ENCODE results near the gene XPC. TPM values are rescaled to one million over a fixed set of nuclear protein-coding genes. Genes with fewer than 3 reads are reported as not detected.

XPC gene
- polyA plus RNA-seq, 3 donors, result 13.4 to 22.0 (median 15.5) TPM

GRCh38 chr3:14135581-14135980 is 42.8 kb downstream of the XPC start:
- Mint-ChIP-seq H3K27ac (peak overlapping the region in 2 of 7 donors; percentile 14 to 68), H3K27me3 (ENCODE audit: low read depth in 3 of 3) (peaks cover 0 to 3% (median 3%) of the 10 kb centered on the region in 3 donors), H3K9me3 (no peaks in the 10 kb centered on the region), H3K4me3 (no peak overlapping the region), H3K4me1 (no peaks in the 10 kb centered on the region), H3K36me3 (peaks cover 88 to 89% of the 10 kb centered on the region in 2 donors)
- no peak overlapping the region for H3K4me2 ChIP-seq (replicated peaks; ENCODE audit: extremely low read depth, low read length, poor library complexity, severe bottlenecking)
- H3K9me3 ChIP-seq (replicated peaks in 1 of 2; ENCODE audit: control insufficient read depth in 1 of 2, insufficient read depth in 1 of 2, low read length in 2 of 2), result no peaks in the 10 kb centered on the region
- no peak overlapping the region for H2AFZ ChIP-seq (ENCODE audit: insufficient read depth, low read depth, low read length, poor library complexity, severe bottlenecking)
- no peaks in the 10 kb centered on the region for H3K27me3 ChIP-seq (ENCODE audit: control insufficient read depth in 2 of 2, insufficient read depth in 2 of 2, low read length in 2 of 2)
- WGBS (ENCODE audit: insufficient coverage), result 93% methylated on average over 8 of the region's 11 CpGs
- intact Hi-C loops (cut with micrococcal nuclease), result no loop called here
- no peak for DNase-seq
- H3K36me3 ChIP-seq (replicated peaks in 1 of 2; ENCODE audit: control insufficient read depth in 1 of 2, insufficient read depth in 2 of 2, low read length in 2 of 2), result peaks cover 89 to 100% of the 10 kb centered on the region in 2 donors
- no peak overlapping the region for H3K4me3 ChIP-seq (replicated peaks in 1 of 3; ENCODE audit: low read depth in 2 of 3, low read length in 3 of 3)
- no peak overlapping the region for H3K27ac ChIP-seq (ENCODE audit: low read depth in 1 of 2, low read length in 2 of 2)
- H3K4me1 ChIP-seq (ENCODE audit: control insufficient read depth in 1 of 2, insufficient read depth in 2 of 2, low read length in 2 of 2), result no peaks in the 10 kb centered on the region
- no peak overlapping the region for H3K9ac ChIP-seq (ENCODE audit: insufficient read depth, low read length, poor library complexity, severe bottlenecking)
- TF ChIP-seq, protein P1, sequence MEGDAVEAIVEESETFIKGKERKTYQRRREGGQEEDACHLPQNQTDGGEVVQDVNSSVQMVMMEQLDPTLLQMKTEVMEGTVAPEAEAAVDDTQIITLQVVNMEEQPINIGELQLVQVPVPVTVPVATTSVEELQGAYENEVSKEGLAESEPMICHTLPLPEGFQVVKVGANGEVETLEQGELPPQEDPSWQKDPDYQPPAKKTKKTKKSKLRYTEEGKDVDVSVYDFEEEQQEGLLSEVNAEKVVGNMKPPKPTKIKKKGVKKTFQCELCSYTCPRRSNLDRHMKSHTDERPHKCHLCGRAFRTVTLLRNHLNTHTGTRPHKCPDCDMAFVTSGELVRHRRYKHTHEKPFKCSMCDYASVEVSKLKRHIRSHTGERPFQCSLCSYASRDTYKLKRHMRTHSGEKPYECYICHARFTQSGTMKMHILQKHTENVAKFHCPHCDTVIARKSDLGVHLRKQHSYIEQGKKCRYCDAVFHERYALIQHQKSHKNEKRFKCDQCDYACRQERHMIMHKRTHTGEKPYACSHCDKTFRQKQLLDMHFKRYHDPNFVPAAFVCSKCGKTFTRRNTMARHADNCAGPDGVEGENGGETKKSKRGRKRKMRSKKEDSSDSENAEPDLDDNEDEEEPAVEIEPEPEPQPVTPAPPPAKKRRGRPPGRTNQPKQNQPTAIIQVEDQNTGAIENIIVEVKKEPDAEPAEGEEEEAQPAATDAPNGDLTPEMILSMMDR (IDR thresholded peaks at IDR 0.05), result no peak
- no peaks in the 10 kb centered on the region for H3K79me2 ChIP-seq (ENCODE audit: insufficient read depth, low read length)
- H4K20me1 ChIP-seq (ENCODE audit: insufficient read depth, low read length), result no peaks in the 10 kb centered on the region

- H3K36me3 Mint-ChIP-seq, result peaks cover 90% of the 10 kb centered on the region in 2 donors
- intact Hi-C loops (cut with micrococcal nuclease), result no loop called here
Observed at GRCh38 chr3:14134291-14134690, 44.1 kb downstream of the XPC start.

More at GRCh38 chr3:14134291-14134690, 44.1 kb downstream of the XPC start:
- Mint-ChIP-seq H3K4me1 (no peaks in the 10 kb centered on the region), H3K27me3 (ENCODE audit: low read depth in 3 of 3) (peaks cover 2 to 3% (median 3%) of the 10 kb centered on the region in 3 donors), H3K9me3 (no peaks in the 10 kb centered on the region), H3K27ac (peak overlapping the region in 2 of 7 donors; percentile 26 to 75), H3K4me3 (no peak overlapping the region)
- Histone ChIP-seq H2AFZ (ENCODE audit: insufficient read depth, low read depth, low read length, poor library complexity, severe bottlenecking) (no peak overlapping the region), H3K4me2 (replicated peaks; ENCODE audit: extremely low read depth, low read length, poor library complexity, severe bottlenecking) (no peak overlapping the region), H3K9me3 (replicated peaks in 1 of 2; ENCODE audit: control insufficient read depth in 1 of 2, insufficient read depth in 1 of 2, low read length in 2 of 2) (no peaks in the 10 kb centered on the region), H3K9ac (ENCODE audit: insufficient read depth, low read length, poor library complexity, severe bottlenecking) (no peak overlapping the region), H3K27ac (ENCODE audit: low read depth in 1 of 2, low read length in 2 of 2) (peak overlapping the region in 1 of 2 donors; percentile 32), H3K79me2 (ENCODE audit: insufficient read depth, low read length) (no peaks in the 10 kb centered on the region), H3K4me3 (replicated peaks in 1 of 3; ENCODE audit: low read depth in 2 of 3, low read length in 3 of 3) (no peak overlapping the region), H3K4me1 (ENCODE audit: control insufficient read depth in 1 of 2, insufficient read depth in 2 of 2, low read length in 2 of 2) (no peaks in the 10 kb centered on the region), H4K20me1 (ENCODE audit: insufficient read depth, low read length) (peaks cover 5% of the 10 kb centered on the region), H3K36me3 (replicated peaks in 1 of 2; ENCODE audit: control insufficient read depth in 1 of 2, insufficient read depth in 2 of 2, low read length in 2 of 2) (peaks cover 91 to 100% of the 10 kb centered on the region in 2 donors), H3K27me3 (ENCODE audit: control insufficient read depth in 2 of 2, insufficient read depth in 2 of 2, low read length in 2 of 2) (no peaks in the 10 kb centered on the region)
- TF ChIP-seq, protein P1 (IDR thresholded peaks at IDR 0.05), result no peak
- no peak for DNase-seq
- WGBS (ENCODE audit: insufficient coverage), result 94% methylated on average over 4 of the region's 6 CpGs

Data from CD14-positive monocyte (primary cell).